RWPE1 (cell line): ENCODE measurements around the gene PELI3.

Experiments
- CTCF ChIA-PET: fragments of 350-600 bp; sonication (Branson Sonifier 250); formaldehyde crosslinking; extraction: SDS; loops from one replicate; lab custom pipeline; 2021; lab: Yijun Ruan, JAX
- POLR2A ChIA-PET: fragments of 400-600 bp; formaldehyde crosslinking; extraction: SDS; loops from one replicate; lab custom pipeline; 2020; ENCODE audit warnings: antibody characterized with exemption; ENCODE audit not compliant: low non-redundant PET; lab: Yijun Ruan, JAX
- DNase-seq: peaks from one replicate; pipeline ENCODE4 v3.0.0; 2012; ENCODE audit warnings: low spot score
- H3K27ac ChIP-seq: fragments of 450-650 bp; 2 replicates; pipeline ENCODE4 v1.5.1; 2017
- TF ChIP-seq, protein P1 (sequence below): fragments of 450-650 bp; conservative IDR thresholded peaks from 2 replicates; pipeline ENCODE4 v1.5.1; 2017; ENCODE audit warnings: low read depth, mild to moderate bottlenecking

PELI3 gene

DNA sequence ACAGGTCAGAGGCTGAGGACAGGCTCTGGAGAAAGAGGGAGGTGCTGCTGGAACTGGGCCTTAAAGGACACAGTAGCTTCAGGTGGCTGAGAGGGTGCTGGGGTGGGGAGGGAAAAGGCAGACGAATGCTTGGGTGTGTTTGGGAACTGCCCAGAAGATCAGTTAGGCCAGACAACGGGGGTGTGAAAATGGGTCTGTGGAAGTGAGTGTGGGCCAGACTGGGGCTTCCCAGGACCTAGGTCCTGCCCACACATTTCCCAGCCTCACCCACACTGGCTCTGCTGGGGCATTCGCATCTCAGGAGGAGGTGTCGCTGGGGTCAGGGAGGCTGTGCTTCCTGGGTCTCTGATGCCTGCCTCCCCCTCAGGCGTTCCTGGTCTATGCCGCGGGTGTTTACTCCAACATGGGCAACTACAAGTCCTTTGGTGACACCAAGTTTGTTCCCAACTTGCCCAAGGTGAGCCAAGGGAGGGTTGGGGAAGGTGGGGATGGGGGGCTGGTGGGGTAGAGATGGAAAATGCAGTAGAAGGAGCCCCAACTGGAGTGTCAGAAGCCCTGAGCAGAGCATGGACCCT lies 18.2 kb downstream of the PELI3 start:
- CTCF ChIA-PET = interaction anchor here (0.6 kb wide), 1 partner anchor 379 kb away, joined by 3 read pairs; no protein-coding TSS in a partner anchor
- DNase-seq = no peak
- POLR2A ChIA-PET = no interaction called here
- H3K27ac ChIP-seq = peak overlapping the region; percentile 8; the same call in 1 of the 2 replicates
- TF ChIP-seq, protein P1, sequence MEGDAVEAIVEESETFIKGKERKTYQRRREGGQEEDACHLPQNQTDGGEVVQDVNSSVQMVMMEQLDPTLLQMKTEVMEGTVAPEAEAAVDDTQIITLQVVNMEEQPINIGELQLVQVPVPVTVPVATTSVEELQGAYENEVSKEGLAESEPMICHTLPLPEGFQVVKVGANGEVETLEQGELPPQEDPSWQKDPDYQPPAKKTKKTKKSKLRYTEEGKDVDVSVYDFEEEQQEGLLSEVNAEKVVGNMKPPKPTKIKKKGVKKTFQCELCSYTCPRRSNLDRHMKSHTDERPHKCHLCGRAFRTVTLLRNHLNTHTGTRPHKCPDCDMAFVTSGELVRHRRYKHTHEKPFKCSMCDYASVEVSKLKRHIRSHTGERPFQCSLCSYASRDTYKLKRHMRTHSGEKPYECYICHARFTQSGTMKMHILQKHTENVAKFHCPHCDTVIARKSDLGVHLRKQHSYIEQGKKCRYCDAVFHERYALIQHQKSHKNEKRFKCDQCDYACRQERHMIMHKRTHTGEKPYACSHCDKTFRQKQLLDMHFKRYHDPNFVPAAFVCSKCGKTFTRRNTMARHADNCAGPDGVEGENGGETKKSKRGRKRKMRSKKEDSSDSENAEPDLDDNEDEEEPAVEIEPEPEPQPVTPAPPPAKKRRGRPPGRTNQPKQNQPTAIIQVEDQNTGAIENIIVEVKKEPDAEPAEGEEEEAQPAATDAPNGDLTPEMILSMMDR = no peak

DNA sequence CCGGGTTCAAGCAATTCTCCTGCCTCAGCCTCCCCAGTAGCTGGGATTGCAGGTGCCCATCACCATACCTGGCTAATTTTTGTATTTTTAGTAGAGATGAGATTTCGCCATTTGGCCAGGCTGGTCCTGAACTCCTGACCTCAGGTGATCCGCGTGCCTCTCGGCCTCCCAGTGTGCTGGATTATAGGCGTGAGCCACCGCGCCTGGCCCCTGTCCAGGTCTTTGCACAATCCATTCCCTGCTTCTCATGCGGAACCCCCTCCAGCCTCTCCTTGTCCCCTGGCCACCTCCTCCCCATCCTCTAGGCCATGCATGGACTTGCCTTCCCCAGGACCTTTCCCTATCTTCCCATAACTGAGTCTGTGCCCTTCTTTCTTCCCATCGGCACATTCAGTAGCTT lies 22.3 kb downstream of the PELI3 start:
- POLR2A ChIA-PET = no interaction called here
- TF ChIP-seq, protein P1 = no peak
- CTCF ChIA-PET = interaction anchor here (0.5 kb wide), 1 partner anchor 125 kb away, joined by 3 read pairs; no protein-coding TSS in a partner anchor
- H3K27ac ChIP-seq = no peak overlapping the region; the same call in 1 of the 2 replicates
- DNase-seq = no peak

DNA sequence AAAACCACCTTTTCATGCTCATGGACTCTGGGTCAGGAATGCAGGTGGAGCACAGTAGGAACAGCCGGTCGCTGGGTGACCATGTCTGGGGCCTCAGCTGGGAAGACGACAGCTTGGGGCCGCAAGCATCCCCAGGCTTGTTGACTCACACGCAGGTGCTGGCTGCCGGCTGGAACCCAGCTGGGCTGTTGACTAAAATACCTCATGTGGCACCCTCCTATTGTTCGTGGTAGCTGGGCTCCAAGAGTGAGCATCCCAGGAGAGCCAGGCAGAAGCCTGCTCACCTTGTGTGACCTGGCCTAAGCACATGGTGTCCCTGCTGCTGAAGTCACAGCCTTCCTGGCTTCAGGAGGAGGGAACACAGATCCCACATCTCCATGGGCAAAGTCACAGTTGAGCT lies 22.9 kb downstream of the PELI3 start:
- H3K27ac ChIP-seq = no peak overlapping the region; the same call in 1 of the 2 replicates
- DNase-seq = no peak
- ChIA-PET POLR2A (interaction anchor here (0.5 kb wide), 1 partner anchor 23 kb away, joined by 5 read pairs; no protein-coding TSS in a partner anchor), CTCF (interaction anchor here (0.5 to 1.1 kb wide), 2 partner anchors 11 to 126 kb away, joined by 3 read pairs; no protein-coding TSS in a partner anchor)
- TF ChIP-seq, protein P1 = no peak

GRCh38 chr11:66491315-66491935 lies 24.7 kb downstream of the PELI3 start:
- CTCF ChIA-PET = interaction anchor here (0.6 to 0.9 kb wide), 4 partner anchors 9 to 89 kb away, joined by 3 to 6 read pairs (median 4); no protein-coding TSS in a partner anchor
- H3K27ac ChIP-seq = no peak overlapping the region
- POLR2A ChIA-PET = no interaction called here
- TF ChIP-seq, protein P1 = peak; percentile 24
- DNase-seq = no peak

DNA sequence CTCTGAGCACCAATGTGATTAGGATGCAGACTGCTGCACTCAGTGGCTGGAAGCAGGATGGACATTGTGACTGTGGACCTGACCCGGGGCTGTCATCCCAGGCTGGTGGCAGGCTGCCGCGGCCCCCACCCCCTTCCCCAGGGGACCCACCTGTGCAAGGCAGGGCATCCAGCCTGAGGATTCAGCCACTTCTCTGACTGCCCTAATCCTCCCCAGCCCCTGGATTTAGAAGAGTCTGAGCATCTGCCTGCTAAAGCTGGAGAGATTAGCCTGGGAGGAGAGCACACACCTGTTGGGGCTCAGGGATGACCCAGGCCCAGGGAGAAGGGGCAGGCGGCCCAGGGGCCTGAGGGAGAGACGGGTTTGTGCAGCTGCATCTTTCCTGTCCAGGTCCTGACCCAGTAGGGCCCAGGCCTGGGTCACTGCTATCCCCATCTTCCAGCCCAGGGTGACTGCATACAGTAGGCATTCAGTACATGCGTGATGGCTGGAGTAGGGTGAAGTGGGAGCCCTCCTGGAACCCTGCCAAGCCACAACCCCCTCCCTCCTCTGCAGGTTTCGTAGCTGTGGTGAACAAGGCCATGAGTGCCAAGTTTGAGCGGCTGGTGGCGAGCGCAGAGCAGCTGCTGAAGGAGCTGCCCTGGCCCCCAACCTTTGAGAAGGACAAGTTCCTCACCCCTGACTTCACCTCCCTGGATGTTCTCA lies 25.6 kb downstream of the PELI3 start:
- POLR2A ChIA-PET = interaction anchor here (0.6 kb wide), 1 partner anchor 811 kb away, joined by 3 read pairs; no protein-coding TSS in a partner anchor

More for the DNA sequence above, 25.6 kb downstream of the PELI3 start:
- TF ChIP-seq, protein P1 = no peak
- no peak overlapping the region for H3K27ac ChIP-seq
- DNase-seq = no peak
- CTCF ChIA-PET = interaction anchor here (0.6 kb wide), 1 partner anchor 10 kb away, joined by 6 read pairs; no protein-coding TSS in a partner anchor
